ENCODE measurements around the gene PEX14.
A peak's percentile ranks its signal among the peaks of the same experiment; 100 is the strongest.

PEX14 gene

DNA sequence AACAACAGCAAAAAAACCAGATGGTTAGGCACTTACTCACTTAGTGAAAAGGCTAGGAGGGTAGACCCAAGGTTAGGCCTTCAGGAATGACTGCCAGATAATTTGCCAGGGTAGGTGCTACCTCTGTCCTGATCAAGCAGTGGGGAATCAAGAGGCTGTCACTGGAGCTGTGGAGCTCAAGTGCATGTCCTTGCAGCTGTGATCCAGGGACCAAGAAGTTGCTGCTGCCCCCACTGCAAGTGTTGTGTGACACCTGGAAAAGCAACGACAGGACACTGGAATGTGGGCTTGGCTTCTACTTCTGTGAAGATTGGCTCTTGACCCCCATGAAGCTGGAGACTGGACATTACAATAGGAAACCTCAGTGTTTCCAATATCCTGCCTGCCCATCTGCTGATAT lies 72.1 kb downstream of the PEX14 start:
- DNase-seq (ENCODE audit: low read depth), result no peak

DNA sequence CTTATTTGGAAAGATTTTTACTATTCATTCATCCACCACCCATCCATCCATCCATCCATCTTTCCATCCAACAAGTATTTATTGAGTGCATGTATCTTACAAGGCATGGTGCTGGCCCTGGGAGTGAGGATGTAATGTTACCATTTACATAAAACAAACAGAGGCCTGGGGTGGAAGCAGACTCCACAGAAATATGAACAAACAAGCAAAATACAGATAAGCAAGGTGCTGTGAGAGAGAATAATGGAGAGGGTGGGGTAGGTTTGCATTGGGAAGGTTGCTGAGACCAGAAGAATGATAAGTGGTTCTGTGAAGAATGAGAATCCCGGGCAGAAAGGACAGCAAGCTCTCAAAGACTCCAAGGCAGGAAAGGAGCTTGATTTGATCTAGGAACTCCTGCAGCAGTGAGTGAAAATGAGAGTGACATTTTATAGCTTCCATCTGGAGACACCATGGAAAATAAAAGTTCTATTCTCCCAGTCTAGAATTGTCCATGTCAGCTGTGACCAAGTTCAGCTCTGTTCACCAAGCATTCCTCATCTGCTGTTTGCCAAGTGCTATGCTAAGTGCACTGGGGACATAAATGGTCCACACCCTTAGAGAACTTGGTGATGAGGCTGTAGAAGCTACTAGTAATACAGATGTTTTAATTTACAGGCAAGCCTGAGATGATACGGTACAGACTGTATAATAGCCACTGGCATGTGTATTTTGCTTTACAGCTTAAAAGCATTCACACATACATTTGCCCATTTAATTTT lies 75.3 kb downstream of the PEX14 start:
- no peak for DNase-seq (ENCODE audit: low read depth)

DNA sequence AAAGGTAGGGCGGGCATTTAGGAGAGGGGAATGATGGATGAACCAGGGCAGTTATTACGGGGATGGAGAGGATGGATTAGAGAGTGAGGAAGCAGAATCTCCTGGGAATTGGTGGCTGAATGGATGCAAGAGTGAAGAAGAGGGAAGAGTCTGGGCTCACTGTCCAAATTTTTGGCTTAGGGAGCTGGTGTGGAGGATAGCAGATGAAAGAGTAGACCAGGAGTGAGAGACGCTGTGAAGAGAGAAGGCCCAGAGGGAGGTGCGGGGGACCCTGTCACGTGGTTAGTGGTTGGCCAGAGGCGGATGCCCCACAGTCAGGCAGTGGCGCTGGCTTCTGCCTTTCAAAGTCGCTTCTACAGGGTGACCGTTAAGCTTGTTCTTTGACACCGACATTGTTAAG lies 78.4 kb downstream of the PEX14 start:
- DNase-seq (ENCODE audit: low read depth), result no peak

DNA sequence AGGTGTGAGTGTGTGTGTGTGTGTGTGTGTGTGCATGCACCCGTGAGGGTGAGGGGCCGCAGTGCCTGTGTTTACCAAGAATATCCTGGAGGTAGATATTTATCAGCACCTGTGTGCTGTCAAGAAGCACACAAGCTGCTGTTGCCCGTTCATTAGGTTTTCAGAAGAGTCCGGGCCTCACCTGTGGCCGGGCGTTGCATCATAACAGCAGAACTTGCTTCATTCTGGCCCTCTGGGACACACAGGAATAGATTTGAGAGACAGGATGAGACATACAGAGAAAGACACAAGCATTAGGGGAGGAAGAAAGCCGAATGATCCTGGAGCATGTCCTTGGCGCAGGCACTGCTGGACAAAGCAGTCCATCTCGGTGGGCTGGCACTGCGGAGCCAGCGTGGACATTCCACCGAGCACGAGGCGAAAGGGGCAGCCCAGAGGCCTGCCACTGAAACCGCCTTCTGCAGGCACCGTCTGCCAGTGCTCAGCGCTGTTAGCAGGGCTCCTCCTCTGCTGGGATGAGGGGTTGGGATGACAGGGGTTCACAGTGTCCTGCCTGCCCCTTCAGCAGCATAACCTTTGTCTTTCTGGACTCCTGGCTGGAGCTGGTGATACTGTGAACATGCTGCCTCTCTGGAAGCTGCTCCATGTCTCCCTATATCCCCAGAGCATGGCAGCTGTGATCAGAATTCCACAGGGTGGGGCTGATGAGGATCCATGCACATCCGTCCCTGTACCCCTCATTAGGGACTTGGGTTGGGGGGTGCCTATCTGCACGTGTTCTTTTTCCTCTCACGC lies 81.1 kb downstream of the PEX14 start:
- DNase-seq (ENCODE audit: low read depth), result no peak

DNA sequence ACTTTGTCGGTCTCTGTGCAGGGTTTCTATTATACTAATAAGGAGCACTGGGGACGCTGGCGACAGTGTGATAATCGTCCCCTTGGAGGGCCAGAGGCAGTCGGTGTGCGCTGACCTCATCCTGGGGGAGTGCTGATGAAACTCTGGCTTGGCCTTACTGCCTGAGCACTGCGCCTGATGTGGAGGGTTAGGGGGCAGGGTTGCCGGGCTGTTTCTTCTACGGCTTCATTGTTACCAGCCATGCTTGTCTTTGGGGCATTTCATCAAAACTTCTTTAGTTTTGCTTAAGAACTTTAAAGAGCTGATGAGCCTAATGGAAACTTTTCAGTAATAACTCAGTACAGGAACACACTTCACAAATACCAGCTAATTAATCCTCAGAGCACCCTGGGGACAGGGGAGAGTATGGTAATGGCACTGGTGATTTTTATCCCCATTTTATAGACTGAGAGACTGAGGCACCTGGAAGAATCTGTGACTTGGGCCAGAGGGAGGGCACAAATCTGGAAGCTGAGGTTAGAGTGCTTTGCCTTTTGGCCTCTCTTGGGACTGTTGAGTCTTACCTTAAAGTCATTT lies 81.8 kb downstream of the PEX14 start:
- no peak for DNase-seq (ENCODE audit: low read depth)

DNA sequence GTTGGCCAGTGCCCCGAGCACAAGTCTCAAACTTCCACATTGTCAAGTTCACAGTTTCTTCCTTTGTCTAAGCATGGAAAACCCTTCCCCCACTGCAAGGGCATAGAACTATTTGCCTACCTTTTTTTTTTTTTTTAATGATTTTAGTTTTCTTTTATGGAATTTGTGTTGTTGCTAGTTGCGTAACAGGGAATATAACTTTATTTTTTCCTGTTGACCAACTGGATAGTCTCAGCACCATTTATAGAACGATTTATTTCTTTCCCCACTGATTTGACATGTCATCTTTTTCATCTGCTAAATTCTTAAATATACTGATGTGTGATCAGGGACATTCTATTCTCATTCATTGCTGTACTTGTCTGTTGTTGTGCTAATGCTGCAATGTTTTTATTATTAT lies 83.0 kb downstream of the PEX14 start:
- DNase-seq (ENCODE audit: low read depth), result no peak

DNA sequence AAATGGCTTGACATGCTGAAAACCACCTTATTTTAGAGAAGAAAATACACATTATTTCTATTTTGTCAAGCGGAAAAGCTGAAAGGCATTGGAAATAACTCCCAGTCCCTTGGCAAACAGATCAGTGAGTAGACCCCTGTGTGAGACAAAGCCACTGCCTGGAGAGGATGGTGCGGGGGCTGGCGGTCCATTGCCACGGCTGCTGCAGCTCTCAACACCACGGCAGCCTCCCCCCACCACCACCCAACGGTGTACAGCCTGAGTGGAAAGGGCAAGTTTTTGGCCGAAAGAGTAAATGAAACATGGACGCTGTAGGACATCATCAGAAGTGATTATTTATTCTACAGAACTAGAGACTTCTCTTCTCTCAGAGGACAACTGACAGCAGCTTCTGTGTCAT lies 84.6 kb downstream of the PEX14 start:
- no peak for DNase-seq (ENCODE audit: low read depth)

DNA sequence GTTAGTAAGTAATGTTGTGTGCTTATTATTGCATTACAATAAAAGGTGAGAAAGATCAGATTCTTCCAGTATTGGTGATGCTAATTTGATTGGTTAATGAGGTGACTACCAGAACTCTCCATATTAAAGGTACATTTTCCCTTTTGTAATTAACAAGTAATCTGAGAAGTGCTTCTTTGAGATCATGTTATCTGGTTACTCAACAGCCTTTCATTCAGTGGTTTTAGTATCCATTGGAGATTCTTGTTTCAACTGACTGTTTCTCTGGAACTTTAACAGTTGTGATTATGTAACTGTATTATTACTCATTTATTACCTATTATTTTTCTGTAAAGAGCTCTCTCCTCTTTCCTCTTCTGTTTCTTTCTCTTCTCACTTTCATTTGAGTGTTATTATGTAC lies 86.7 kb downstream of the PEX14 start:
- no peak for DNase-seq (ENCODE audit: low read depth)

DNA sequence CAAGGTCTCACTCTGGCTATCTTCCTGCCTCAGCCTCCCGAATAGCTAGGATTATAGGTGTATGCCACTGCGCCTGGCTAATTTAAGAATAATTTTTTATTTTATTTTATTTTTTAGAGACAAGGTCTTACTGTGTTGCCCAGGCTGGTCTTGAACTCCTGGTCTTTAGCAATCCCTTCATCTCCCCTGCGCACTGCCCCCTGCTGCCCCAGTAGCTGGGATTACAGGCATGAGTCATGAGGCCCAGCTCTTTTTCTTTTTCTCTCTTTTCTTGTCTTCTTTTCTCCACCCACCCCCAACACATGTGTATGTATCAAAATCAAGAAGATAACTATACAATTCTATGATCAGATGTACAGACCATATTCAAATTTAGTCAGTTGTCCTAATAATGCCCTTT lies 87.2 kb downstream of the PEX14 start:
- DNase-seq (ENCODE audit: low read depth), result peak; percentile 35

DNA sequence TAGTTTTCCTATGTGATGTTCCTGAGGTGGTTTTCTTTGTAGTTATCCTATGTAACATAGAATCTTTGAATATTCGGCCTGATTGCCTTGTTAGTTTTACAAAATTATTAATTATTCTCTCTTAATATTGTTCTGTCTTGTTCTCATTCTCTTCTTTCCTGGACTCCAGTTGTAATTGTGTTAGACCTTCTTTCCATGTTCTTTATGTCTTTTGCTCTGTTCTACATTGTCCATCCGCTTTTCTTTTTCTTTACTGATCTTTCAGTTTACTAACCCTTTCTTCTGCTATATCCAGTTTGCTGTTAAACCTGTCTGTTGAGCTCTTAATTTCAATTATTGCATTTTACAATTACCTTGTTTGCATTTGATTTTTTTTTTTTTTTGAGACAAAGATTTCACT lies 89.3 kb downstream of the PEX14 start:
- no peak for DNase-seq (ENCODE audit: low read depth)

DNA sequence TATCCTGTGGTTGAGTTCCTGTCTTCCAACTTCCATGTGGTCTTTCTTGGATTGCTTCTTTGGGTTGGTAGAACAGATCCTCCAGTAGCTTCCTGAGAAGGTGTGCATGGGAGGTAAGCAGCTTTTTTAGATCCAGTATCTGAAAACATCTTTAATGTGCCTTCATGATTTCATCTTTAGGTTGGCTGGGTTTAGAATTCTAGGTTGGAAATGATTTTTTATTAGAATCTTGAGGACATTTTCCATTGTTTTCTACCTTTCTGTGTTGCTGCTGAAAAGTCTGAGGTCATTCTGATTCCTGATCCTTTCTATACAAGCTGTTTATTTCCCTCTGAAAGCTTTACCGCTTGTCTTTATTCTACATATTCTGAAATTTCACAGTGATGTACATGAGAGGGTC lies 94.8 kb downstream of the PEX14 start:
- no peak for DNase-seq (ENCODE audit: low read depth)

DNA sequence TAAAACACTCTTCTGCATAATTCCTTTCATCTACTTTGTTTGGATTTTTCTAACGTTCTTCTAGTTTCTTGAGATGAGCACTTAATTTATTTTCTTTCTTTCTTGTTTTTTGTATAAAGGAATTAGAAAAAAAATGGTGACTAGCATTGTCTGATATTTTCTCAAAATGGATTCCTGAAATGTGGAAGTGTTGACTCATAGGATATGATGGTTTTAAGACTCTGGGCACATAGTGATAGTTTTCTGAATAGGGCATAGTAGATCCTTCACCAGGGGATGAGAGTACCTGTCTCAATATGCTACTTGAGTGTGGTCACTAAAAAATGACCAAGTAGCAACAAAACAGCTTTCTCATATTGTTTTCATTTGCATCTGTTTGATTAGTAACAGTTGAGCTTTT lies 100.9 kb downstream of the PEX14 start:
- peak; percentile 90 for DNase-seq (ENCODE audit: low read depth)

DNA sequence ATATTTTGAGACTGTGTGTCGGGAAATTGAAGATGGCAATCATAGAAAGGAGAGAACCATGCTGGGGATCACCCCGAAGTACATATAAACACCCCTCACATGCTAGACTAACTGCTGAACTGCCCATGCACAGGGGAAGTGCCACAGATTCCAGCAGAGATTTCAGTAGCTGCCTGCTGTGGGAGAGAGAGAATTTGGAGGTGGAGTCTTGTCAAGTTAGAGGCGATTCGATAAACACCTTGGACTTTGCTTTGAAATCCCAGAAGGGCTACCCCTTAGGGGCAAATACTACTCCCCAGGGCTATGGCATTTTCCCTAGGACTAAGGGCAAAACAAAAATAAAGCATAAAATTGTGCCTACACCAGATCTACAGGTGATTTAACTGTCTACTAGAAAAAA lies 103.3 kb downstream of the PEX14 start:
- DNase-seq (ENCODE audit: low read depth), result no peak

DNA sequence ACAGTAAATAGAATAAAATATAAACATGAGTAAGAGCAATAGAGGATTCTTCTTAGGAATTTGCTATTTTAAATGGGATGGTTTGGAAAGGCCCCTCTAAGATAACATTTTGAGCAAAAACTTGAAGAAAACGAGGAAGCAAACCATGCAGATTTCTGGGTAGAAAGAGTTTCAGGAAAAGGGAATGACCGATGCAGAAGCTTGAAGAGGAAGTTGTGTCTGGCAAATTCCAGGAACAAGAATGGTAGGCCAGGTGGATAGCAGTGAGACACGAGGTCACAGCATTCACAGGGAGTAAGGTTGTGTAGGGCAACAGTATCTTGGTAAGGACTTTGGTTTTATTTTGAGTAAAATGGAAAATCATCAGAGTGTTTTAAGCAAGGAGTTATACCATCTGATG lies 108.9 kb downstream of the PEX14 start:
- no peak for DNase-seq (ENCODE audit: low read depth)

DNA sequence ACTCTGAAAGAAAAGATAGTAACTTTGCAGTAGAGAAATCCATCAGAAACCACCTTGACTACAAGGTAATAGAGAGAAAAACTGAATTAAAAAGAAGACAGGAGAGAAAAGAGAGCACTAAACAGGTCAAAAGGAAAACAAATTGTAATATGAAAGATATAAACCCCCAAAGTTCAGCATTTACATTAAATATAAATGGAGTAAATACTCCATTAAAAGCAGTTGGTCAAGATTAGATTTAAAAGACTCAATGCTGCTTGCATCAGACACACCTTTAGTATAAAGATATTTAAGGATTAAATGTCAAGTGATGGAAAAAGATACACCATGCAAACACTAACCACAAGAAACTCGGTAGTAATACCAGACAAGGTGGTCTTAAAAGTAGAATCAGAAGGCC lies 110.5 kb downstream of the PEX14 start:
- DNase-seq (ENCODE audit: low read depth), result no peak

DNA sequence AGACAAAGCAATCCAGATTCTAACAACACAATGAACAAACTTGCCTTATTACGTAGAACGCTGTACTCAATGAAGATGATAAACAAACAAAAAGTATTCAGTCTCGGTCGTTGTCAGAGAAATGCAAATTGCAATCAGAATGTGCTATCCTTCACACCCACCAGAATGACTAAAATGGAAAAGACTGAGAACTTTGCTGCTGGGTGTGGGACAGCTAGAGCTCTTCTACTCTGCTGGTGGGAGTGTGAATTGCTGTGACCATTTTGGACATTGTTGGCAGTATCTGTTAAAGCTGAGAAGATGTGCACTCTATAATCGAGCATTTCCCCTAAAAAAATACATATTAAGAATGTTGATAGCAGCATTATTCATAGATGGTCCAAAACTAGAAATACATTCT lies 111.4 kb downstream of the PEX14 start:
- DNase-seq (ENCODE audit: low read depth), result no peak

DNA sequence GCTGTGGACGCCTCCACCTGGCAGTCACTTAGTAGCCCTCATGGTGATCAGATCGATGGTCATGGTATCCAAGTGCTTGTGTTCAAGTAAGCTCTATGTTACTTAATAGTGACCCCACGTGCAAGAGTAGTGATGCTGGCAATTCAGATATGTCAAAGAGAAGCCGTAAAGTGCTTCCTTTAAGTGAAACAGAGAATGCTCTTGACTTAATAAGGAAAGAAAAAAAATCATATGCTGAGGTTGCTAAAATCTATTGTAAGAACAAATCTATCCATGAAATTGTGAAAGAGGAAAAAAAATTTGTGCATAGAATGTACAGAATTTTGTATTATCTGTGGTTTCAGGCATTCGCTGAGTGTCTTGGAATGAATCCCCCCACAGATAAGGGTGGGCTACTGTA lies 113.9 kb downstream of the PEX14 start:
- no peak for DNase-seq (ENCODE audit: low read depth)

DNA sequence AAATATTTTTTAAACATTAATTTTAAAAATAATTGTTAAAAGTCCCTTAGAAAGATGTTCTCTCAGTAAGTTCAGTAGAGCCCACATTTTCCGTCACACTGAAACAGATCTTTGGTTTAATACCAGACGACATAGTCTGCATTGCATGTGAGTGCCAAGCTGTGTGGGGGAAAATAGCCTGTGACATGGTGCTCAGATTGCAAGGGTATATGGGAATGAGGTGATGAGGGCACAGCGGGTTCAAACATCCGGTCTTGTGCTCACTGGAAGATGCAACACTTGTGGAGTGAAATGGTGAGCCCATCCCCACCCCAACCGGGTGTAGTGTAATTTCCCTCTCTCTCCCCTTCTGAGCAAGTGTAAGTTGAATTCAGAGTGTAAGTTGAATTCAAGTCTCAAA lies 114.3 kb downstream of the PEX14 start:
- no peak for DNase-seq (ENCODE audit: low read depth)

DNA sequence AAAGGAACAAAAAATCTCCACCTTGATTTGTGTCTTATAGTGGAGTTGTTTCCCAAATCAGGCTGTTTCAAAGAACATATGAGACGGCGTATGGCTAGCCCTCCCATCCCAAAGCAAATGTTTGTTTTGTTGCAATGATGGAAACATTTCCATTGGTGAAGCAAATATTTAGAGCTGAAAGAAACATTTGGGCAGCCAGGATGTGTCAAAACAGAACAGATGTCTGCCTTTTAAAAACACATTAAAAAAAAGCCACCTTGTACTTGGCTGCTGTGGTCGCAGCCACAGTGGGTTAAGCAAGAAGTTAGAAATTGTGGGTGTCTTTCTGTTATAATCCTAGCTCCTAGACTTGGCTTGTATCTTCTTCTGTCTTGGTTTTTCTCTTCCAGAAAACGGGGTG lies 116.3 kb downstream of the PEX14 start:
- DNase-seq (ENCODE audit: low read depth), result no peak

DNA sequence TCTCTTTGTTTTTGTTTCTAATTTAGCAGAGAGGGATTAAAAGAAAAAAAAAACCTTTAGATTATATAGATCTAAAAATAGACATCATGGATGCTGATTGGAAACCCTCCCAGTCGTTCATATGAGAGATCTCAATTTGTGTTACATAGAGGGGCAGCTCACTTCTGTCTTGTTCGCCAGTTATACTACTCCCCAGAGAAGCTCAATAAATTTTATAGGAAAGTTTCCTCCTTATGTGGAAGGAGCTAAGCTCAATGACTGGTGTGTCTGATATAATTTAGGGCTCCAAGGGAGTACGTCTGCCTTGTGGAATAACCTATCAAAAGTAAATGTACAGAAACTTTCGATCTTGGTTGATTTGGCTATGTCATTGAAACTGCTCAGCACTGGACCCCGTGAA lies 117.6 kb downstream of the PEX14 start:
- no peak for DNase-seq (ENCODE audit: low read depth)

DNA sequence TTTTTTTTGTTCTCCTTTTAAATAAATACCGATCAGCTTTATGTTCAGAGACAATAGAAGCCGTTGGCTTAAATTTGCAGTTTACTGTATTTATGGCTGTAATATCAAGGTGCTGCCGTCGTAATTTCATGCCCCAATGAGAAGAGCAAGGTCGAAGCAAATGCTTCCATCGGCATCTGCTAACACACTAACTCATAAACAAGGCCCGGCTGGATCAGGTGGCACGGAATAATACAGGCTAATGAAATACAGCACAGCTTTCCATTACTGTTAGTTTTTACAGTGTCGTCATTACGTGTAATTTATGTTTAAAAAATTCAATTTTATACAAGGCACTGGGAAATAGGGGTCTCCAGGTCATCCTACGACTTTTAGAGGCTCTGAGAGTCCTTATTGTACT lies 119.0 kb downstream of the PEX14 start:
- DNase-seq (ENCODE audit: low read depth), result no peak

DNA sequence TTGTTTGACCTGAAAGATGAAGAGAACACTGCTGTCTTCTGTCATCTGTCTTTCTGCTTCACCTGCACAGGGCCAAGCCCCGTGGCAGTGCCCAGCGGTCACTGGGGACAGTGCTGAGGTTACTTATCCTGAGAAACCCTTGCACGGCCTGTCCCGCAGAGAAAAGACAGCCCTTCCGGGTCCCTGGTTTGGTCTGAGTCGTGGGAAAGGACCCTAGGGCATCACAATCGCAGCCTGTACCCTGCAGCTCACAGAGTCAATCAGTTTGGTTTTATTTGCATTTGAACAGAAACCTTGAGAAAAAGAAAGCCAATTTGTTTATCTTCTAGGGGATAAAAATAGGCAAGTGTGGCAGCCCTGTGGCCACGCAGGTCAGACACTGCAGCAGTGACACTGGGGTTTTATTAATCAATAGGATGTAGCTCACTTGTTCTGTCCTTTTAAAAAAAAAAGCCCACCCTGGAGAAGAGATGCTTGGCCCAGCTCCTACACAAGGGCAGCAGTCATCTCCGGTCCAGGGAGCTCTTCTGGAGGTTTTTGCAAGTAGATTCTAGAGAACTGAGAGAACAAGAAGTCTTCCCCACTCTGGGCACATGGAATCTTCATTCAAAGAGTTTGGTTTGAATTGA lies 120.0 kb downstream of the PEX14 start:
- DNase-seq (ENCODE audit: low read depth), result no peak

DNA sequence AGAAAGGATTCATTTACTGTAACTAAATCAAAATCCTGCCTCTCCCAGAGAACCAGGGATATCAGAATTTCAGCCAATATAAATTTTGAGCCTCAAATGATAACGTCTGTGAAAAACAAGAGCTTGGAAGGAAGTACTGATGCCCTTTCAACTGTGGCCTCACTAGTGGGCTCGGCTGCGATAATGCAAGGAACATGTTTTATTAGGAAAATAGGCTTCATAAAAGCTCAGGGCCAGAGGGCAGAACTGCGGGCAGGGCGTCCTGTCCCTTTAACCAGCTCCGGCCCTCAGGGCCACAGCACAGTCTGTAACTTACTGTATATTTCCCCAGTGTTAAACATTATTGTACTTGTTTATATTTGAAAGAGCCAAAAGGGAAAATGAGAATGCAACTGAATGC lies 122.0 kb downstream of the PEX14 start:
- DNase-seq (ENCODE audit: low read depth), result no peak
